HG03045 (cell line): ENCODE measurements around the gene MYH11.

Source experiments
- ATAC-seq: cut with Tn5 transposase; IDR thresholded peaks from one replicate; pipeline ENCODE4 v1.9.1; 2021; ENCODE audit warnings: mild to moderate bottlenecking, moderate library complexity; ENCODE audit not compliant: unreplicated experiment

Gene MYH11

GRCh38 chr16:15856901-15857698 is at the start of gene MYH11:
Gene MYH11, minus strand, starts transcription at chr16:15857028. Its CDS starts 18,776 bp downstream, at chr16:15838252.
- ATAC-seq: no peak

- no peak for ATAC-seq
These were observed 49.6 kb upstream of the MYH11 start for GRCh38 chr16:15906439-15906838.

- ATAC-seq: no peak
These were observed 47.1 kb upstream of the MYH11 start for GRCh38 chr16:15903960-15904359.

- ATAC-seq: no peak
These were observed 44.2 kb upstream of the MYH11 start for GRCh38 chr16:15900901-15901500.

GRCh38 chr16:15900357-15900756 is 43.5 kb upstream of the MYH11 start:
- no peak for ATAC-seq

- ATAC-seq: no peak
These were observed 42.8 kb upstream of the MYH11 start for GRCh38 chr16:15899538-15900100.

GRCh38 chr16:15898654-15899053 is 41.8 kb upstream of the MYH11 start:
- no peak for ATAC-seq

GRCh38 chr16:15897834-15898254 is 41.0 kb upstream of the MYH11 start:
- no peak for ATAC-seq

- no peak for ATAC-seq
These were observed 40.4 kb upstream of the MYH11 start for GRCh38 chr16:15897121-15897780.

GRCh38 chr16:15894571-15895374 is 37.9 kb upstream of the MYH11 start:
- no peak for ATAC-seq

- ATAC-seq: no peak
These were observed 34.7 kb upstream of the MYH11 start for GRCh38 chr16:15891508-15891907.

- ATAC-seq: peak; percentile 97
These were observed 31.5 kb upstream of the MYH11 start, which contains the start of gene CEP20 for GRCh38 chr16:15888072-15888976. Gene CEP20, minus strand, starts transcription at chr16:15888603. Its CDS starts 18 bp downstream, at chr16:15888585.

GRCh38 chr16:15887283-15887682 is 30.5 kb upstream of the MYH11 start:
- no peak for ATAC-seq

- no peak for ATAC-seq
These were observed 29.2 kb upstream of the MYH11 start for GRCh38 chr16:15886078-15886477.

- ATAC-seq: no peak
These were observed 28.8 kb upstream of the MYH11 start for GRCh38 chr16:15885560-15886001.

GRCh38 chr16:15882563-15882962 is 25.7 kb upstream of the MYH11 start:
- no peak for ATAC-seq

- ATAC-seq: no peak
These were observed 25.1 kb upstream of the MYH11 start for GRCh38 chr16:15881794-15882379.

- no peak for ATAC-seq
These were observed 23.8 kb upstream of the MYH11 start for GRCh38 chr16:15880434-15881308.
